IPS-NIHi7 (cell line): ENCODE results near the gene NDUFV1.
"Not testable (repeated sequence)": the region's sequence is repeated elsewhere in the genome, so short reads cannot be mapped to it uniquely, and the experiment has no call there.

Source experiments
- DNase-seq: peaks from one replicate; pipeline ENCODE4 v3.0.0; 2012; ENCODE audit warnings: mixed read lengths; ENCODE audit errors: extremely low spot score

Gene NDUFV1

GRCh38 chr11:67611704-67612587 lies 5.2 kb downstream of the NDUFV1 start:
- no peak for DNase-seq

GRCh38 chr11:67612751-67613150 lies 6.0 kb downstream of the NDUFV1 start:
- DNase-seq, result no peak

- no peak for DNase-seq
Observed at GRCh38 chr11:67613313-67613959, 6.7 kb downstream of the NDUFV1 start.

- DNase-seq, result peak; percentile 61
Observed at GRCh38 chr11:67613960-67614715, 7.4 kb downstream of the NDUFV1 start.

GRCh38 chr11:67614730-67615714 lies 8.3 kb downstream of the NDUFV1 start:
- peak; percentile 64 for DNase-seq

DNA sequence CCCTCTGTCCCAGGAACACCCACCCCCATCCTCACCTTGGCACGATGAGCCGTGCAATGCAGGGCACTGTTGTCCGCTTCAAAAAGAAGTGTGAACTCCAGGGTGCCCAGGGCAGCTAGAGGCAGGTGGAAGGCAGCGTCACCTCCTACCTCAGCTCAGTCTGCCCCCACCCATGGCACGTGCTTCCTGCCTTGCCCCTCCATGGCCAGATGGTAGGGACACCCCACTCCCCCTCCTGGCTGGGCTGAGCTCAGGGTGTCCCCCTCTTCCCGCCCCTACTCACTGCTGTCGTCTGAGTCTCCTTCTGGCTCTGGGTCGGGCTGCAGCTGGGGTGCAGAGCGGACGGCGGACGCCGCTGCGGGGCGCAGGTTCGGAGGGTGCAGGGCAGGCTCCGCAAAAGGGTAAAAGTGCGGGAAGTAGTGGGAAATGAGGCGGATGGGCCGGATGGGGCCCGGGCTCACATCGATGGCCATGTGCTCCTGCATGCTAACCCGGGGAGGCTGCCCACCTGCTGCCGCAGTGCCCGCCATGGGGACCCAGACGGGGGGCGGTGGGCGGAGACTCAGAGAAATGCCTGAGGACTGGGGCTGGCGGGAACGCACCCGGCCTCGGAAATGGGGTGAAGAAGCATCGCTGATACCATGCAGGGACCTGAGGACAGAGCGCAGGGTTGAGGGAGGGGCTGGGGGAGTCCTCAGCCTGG lies 9.1 kb downstream of the NDUFV1 start:
- no peak for DNase-seq

DNA sequence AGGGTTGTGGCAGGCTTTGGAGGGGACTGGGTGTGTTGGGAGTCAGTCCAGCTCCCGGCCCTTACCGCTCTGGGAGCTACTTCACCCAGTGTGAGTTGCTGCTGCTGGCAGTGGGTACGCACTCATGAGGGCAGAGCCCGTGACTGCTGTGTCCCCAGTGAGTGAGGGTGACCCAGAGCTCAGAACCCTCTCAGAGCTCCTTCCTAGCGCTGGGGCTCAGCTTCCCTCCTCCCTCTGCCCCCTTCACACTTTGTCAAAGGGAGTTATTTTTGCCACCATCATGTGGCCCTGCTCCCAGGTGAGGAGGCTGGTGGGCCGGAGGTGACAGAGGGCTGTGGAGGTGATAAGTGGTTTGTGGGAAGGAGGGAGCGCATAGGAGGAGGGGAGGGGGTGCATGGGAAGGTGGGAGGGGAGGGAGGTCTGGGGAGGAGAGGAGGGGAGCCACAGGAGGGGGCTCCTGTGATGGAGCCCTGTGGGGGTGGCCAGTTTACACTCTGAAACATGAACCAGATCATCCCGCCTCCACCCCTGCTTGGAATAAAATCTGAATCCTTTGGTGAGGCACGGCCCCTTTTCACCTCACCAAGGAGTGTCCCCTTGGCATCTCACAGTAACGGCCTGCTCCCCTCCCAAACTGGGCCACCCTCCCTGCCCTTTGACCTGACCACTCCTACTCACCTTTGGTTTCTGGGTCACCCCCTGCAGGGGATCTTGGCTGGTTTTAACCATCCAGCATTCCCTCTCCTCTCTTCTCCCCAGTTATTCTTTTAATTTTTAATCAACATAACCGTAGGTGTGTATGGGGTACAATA lies 9.9 kb downstream of the NDUFV1 start:
- DNase-seq, result no peak

GRCh38 chr11:67617243-67617953 lies 10.7 kb downstream of the NDUFV1 start:
- no peak for DNase-seq

GRCh38 chr11:67618901-67619659 lies 12.3 kb downstream of the NDUFV1 start:
- DNase-seq, result not testable (repeated sequence)

DNA sequence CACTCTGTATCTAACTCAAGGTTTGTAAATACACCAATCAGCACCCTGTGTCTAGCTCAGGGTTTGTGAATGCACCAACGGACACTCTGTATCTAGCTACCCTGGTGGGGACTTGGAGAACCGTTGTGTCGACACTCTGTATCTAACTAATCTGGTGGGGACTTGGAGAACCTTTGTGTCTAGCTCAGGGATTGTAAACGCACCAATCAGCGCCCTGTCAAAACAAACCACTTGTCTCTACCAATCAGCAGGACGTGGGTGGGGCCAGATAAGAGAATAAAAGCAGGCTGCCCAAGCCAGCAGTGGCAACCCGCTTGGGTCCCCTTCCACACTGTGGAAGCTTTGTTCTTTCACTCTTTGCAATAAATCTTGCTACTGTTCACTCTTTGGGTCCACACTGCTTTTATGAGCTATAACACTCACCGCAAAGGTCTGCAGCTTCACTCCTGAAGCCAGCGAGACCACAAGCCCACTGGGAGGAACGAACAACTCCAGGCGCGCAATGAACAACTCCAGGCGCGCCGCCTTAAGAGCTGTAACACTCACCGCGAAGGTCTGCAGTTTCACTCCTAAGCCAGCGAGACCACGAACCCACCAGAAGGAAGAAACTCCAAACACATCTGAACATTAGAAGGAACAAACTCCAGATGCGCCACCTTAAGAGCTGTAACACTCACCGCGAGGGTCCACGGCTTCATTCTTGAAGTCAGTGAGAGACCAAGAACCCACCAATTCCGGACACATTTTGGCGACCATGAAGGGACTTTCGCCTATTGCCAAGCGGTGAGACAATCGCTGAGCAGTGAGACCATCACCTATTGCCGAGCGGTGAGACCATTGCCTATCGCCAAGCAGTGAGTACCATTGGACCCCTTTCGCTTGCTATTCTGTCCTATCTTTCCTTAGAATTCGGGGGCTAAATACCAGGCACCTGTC lies 13.2 kb downstream of the NDUFV1 start:
- DNase-seq, result not testable (repeated sequence)

DNA sequence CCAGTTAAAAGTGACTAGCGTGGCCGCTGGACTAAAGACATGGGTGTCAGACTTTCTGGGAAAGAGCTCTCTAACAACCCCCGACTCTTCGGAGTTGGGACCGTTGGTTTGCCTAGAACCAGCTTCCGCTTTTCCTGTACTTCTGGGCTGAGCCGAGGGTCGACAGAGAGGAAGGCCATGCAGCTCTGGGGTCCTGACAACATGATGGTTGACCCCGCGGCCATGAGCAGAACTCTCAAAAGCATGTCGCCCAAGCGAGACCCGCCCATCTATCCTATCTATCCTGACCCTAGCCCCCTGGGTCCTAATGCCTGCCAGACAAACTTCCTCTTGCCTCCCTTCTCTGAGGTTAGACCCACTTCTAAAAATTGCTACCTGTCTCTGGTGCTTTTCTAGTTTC lies 13.9 kb downstream of the NDUFV1 start:
- not testable (repeated sequence) for DNase-seq

DNA sequence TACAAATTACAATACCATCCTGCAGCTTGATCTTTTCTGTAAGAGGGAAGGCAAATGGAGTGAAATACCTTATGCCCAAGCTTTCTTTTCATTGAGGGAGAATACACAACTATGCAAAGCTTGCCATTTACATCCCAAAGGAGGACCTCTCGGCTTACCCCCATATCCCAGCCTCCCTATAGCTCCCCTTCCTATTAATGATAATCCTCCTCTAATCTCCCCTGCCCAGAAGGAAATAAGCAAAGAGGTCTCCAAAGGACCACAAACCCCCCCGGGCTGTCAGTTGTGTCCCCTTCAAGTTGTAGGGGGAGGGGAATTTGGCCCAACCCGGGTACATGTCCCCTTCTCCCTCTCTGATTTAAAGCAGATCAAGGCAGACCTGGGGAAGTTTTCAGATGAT lies 15.2 kb downstream of the NDUFV1 start:
- not testable (repeated sequence) for DNase-seq

DNA sequence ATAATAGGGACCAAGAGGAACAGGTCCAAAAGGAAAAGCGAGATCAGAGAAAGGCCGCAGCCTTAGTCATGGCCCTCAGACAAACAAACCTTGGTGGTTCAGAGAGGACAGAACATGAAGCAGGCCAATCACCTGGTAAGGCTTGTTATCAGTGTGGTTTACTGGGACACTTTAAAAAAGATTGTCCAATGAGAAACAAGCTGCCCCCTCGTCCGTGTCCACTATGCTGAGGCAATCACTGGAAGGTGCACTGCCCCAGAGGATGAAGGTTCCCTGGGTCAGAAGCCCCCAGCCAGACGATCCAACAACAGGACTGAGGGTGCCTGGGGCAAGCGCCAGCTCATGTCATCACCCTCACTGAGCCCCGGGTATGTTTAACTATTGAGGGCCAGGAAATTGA lies 16.2 kb downstream of the NDUFV1 start:
- not testable (repeated sequence) for DNase-seq

DNA sequence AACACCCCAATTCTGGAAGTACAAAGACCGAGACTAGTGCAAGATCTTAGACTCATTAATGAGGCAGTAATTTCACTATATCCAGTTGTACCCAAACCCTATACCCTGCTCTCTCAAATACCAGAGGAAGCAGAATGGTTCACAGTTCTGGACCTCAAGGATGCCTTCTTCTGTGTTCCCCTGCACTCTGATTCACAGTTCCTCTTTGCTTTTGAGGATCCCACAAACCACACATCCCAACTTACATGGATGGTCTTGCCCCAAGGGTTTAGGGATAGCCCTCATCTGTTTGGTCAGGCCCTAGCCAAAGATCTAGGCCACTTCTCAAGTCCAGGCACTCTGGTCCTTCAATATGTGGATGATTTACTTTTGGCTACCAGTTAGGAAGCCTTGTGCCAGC lies 17.1 kb downstream of the NDUFV1 start:
- DNase-seq, result not testable (repeated sequence)

- DNase-seq, result not testable (repeated sequence)
Observed at GRCh38 chr11:67626131-67626833, 19.5 kb downstream of the NDUFV1 start.

GRCh38 chr11:67626970-67627369 lies 20.2 kb downstream of the NDUFV1 start:
- DNase-seq, result no peak

GRCh38 chr11:67627441-67627811 lies 20.7 kb downstream of the NDUFV1 start:
- no peak for DNase-seq
